Endothelial cell of umbilical vein (primary cell): ENCODE data around the gene RET.

Experiments used
- JUN ChIP-seq: IDR thresholded peaks from 2 replicates; pipeline ENCODE4 v1.6.1; 2011; ENCODE audit warnings: borderline replicate concordance, low read depth; ENCODE audit not compliant: insufficient read length, insufficient read depth
- POLR2A ChIP-seq: IDR thresholded peaks from 2 replicates; pipeline ENCODE4 v1.6.1; 2012; ENCODE audit warnings: low read depth, mild to moderate bottlenecking, control low read depth, low read length

DNA sequence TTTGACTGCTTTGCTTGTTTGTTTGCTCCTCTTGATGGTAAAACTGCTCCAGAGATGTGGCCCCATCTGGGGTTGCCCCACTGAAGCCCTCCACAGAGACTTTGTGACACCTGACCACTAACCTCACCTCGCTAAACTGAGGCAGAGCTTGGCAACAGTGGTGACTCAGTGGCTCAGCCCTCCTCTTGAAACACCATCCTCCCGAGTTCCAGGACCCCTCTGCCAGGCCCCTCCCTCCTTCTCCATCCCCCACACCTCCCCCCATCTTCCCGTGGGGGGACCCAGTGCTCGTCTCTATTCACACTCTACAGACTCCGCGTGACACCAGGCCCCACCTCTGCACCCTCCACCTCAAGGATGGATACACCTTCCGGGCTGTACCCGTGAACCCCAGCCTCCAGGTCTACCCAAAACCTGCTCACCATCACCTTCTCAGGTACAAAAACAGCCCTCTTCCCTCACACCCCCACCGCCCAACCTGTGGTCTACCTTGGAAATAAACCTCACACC, 19.0 kb upstream of the RET start:
- no peak for TF ChIP-seq POLR2A
- no peak for TF ChIP-seq JUN
